HG03354 (cell line): ENCODE measurements around the gene SLC24A1.
"Not testable (repeated sequence)": the region's sequence is repeated elsewhere in the genome, so short reads cannot be mapped to it uniquely, and the experiment has no call there.

Experiments
- ATAC-seq: cut with Tn5 transposase; IDR thresholded peaks from one replicate; pipeline ENCODE4 v1.9.1; 2021; ENCODE audit warnings: mild to moderate bottlenecking; ENCODE audit not compliant: unreplicated experiment, poor library complexity, severe bottlenecking

The SLC24A1 gene

GRCh38 chr15:65612949-65613744 lies 8.6 kb upstream of the SLC24A1 start:
- ATAC-seq, result no peak

- ATAC-seq, result not testable (repeated sequence)
Measured at GRCh38 chr15:65615887-65616286, 5.9 kb upstream of the SLC24A1 start.

DNA sequence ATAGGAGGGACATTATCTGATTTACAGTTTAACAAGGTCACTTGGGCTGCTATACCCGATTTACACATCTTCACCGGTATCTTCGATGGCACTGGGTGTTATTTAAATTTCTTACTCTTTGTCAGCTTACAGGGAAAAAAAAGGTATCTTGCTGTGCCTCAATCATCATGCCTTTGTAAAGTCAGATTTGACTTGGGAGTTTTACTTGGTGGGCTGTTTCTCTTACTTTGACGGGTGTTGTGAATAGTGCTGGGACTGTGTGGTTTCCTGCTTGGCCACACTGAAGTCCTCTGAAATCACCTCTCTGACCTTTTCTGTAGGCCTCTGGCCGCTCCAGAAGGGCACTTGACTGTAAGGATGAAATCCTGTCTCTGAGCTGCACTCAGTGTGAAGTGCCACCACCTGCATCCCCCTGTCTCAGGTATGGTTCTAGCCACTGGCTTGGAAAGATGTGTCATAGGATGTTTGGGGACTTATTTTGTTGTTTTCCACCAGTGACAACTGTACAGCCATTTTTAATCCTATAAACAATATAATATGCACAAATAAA lies 3.1 kb upstream of the SLC24A1 start:
- ATAC-seq, result no peak

DNA sequence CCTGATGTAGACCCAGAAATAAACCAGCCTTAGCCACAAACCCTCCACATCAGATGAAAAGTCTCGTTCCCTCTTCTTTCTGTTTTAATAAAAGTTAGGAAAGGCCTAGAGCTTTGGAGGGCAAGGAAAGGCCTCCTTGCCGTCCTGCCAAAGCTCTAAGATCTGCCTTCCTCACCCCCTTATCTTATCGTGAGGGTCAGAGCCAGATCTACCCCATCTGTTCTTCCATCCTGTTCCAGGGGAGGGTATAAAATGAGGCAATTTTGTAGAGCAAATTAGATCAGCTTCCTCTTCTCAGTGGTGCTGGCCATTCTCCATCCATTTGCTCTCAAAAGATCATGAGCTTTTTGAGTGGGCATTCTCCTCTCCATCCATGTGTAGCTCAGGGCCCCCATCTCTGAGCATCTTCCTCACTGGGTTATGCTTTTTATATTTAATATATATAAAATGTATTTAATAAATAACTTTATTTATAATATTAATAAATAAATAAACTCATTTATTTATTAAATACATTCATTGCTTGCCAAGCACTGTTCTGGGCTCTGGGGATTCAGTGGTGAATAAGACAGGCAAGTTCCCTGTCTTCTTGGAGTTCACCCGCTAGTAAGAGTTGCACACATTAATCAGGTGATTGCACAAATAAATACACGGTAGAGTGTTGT lies 2.0 kb upstream of the SLC24A1 start:
- ATAC-seq, result no peak

- no peak for ATAC-seq
Measured at GRCh38 chr15:65620833-65621232, 905 bp upstream of the SLC24A1 start.

DNA sequence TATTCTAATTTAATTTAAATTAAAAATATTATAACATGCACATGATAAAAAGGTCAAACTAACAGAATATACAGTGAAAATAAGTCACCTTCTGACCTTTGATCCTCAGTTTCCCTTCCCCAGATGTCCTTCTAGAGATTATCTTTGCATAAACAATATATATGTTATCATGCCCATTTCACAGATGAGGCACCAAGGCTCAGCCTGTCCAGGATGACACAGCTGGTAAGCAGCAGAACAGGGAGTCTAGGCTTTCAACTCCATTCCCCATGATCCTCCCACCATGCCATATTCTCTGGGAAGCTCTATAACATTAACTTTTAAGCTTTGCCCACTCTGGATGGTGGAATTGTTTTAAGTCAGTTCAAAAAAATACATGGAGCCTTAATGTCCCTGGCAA lies 1.4 kb downstream of the SLC24A1 start:
- no peak for ATAC-seq

- ATAC-seq, result no peak
Measured at GRCh38 chr15:65626856-65627255, 5.1 kb downstream of the SLC24A1 start.

DNA sequence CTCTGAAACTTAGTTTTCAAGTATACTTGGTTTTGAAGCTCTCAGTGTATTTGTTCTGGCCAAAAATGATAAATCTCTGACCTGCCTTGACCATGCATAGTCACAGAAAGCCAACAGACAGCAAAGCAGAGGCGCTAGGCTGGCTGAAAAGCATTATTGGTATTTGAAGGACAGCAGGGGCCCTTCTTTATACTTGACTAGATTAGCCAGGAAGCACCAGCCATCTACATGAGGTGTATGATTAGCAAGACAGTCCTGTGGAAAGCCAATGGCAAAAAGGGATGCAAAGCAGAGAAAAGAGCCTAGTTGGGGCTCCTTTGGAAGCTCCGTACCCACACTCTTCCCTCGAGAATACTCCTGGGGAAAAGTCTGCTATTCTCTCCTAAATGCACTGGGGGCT lies 7.8 kb downstream of the SLC24A1 start:
- ATAC-seq, result no peak

DNA sequence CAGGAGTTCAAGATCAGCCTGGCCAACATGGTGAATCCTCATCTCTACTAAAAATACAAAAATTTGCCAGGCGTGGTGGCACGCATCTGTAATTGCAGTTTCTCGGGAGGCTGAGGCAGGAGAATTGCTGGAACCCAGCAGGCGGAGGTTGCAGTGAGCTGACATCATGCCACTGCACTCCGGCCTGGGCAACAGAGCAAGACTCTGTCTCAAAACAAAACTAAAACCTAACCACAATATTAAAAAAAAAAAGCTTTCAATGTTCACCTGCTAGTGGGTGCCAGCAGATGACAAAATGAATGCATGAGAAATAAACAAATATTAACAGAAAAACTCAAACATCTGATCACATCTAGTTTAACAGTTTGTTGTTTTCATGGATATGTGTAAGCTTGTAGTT lies 9.0 kb downstream of the SLC24A1 start:
- peak; percentile 74 for ATAC-seq

GRCh38 chr15:65631503-65631902 lies 9.8 kb downstream of the SLC24A1 start:
- ATAC-seq, result no peak

DNA sequence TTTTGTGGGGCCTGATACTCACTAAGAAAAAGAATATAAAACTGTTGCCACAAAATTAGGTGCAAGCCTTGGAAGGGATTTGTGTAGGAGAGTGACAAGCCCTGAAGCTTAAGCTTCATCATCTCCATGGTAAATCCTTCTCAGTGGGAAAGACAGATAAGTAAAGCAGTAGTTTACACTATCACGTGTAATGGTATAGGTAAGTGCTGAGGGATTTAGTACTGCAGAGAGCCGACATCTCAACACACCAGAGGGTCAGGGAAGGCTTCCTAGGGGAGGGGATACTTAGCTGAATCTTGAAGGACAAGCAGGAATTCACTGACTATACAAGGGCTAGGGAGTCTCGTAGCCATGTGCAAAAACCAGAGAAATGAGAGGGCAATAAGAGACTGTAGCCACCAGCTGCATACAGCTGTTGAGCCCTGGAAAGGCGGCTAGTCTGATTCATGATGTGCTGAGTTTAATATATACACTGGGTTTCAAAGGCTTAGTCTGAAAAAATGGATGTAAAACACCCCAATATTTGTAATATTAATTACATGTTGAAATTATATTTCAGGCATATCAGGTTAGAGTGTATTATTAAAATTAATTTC lies 11.1 kb downstream of the SLC24A1 start:
- ATAC-seq, result no peak

DNA sequence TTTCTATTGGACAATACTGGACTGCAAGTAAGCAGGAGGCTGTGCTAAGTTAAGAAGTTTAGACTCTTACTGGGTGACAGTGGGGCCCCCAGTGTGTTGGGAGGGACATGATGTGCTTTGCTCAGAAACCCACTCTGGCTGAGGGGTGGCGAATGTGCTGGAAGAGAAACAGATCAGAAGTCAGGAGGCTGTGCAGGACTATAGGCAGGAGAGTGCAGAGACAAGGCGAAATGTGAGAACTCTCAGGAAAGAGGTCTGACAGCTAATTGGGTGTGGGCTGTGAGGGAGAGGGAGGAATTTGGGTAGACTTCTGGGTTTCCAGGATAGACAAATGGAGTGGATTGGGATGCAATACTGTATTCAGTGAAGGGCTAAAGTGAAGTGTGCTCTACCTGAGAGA lies 12.0 kb downstream of the SLC24A1 start:
- ATAC-seq, result no peak

DNA sequence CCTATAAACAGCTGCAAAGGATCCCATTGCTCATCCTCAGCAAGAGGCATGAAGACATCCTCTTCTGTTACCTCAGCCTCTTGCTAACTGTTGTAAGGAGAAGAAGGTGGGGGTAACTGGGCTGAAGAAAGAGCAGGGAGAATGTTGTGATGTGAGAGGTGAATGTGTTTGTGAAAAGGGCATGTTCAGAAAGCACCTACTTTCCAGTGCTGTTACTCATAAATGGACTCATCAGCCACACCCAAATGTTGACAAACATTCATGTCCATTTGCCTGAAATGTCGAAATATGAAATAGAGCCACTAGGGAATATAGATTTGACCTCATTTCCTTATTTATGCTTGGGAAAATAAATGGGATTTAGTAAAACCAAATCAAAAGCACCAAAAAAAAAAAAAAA lies 12.6 kb downstream of the SLC24A1 start:
- ATAC-seq, result no peak

- ATAC-seq, result no peak
Measured at GRCh38 chr15:65638109-65638508, 16.4 kb downstream of the SLC24A1 start.

DNA sequence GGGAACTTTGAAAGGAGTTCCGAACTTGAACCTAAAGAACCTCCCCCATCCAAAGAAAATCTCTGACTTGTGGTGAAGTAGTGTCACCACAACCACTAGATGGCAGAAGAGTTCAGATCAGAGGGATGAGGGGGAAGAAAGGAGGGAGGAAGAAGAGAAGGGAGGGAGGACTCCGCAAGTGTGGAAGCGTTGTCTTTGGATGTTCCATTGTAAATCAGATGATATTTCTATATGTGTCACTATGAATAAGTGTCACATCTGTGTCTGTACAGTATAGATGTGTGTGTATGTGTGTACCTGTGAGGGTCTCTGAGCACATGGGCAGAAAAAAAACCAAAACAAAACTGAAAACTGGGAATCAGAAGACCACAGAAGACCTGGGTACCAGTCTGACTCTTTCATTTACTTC lies 16.9 kb downstream of the SLC24A1 start:
- ATAC-seq, result no peak

DNA sequence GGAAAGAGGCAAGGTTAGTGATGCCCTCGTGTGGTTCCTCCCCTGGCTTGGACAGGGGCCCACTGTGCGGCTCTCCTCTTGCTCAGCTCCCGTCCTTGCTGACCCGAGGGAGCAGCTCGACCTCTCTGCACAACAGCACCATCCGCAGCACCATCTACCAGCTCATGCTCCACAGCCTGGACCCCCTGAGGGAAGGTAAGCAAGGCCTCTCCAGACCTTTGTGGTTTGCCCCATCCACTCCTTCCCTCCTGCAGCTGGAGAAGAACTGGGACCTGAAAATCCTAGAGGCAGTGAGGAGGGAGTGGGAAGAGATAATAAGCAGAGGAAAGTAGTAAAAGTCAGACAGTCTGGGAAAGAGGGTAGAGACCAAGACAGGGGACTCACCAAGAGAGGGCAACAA lies 17.8 kb downstream of the SLC24A1 start:
- ATAC-seq, result no peak

DNA sequence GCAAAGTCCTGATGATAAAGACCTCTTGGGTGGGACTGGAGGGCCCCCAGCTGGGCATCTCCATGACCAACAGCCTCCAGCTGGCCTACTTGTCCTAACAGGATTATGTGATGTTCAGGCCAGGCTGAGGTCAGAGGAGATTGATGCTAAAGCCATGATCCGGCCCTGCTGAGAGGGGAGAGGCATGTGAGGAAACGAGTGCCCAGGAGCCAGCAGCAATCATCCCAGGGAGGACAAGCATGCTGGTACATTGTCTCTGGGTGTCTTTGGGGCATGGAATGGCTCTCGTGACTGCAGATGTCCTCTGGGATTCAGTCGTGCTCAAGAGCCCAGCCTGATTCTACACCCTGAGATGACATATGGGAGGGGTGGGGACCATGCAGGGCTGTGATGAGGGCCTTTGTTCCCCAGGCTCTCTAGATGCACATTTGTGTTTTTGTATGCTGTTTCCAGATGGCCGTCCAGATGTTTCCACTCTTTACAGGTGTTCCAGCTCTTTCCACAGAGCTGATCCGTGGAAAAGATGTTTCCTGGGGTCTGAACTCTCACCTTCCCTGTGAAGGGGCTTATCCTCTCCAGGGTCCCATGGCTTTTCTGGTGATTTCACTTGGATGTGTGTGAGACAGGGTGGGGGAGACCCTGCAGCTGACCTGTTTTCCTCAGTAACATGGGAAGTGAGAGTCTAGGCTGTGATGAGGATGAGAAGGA lies 20.2 kb downstream of the SLC24A1 start:
- no peak for ATAC-seq

DNA sequence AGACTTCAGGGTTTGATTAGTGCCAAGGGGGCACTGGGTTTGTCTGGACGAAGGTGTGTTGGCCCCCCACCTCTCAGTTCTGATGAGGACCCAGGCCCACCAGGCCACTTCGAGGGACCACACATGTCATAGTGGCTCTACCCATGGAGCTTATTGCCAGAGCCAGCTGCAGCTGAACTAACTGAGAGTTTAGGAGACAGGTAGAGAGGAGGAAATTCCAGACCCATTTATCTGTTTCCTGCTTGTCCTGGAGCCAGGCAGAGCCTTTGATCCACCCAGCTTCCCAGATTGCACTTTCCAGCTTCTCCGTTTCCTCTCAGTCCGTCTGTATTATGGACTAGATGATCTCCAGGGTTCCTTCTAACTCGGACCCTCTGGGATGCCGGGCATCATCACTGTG lies 20.9 kb downstream of the SLC24A1 start:
- no peak for ATAC-seq

- ATAC-seq, result no peak
Measured at GRCh38 chr15:65644282-65644681, 22.5 kb downstream of the SLC24A1 start.

DNA sequence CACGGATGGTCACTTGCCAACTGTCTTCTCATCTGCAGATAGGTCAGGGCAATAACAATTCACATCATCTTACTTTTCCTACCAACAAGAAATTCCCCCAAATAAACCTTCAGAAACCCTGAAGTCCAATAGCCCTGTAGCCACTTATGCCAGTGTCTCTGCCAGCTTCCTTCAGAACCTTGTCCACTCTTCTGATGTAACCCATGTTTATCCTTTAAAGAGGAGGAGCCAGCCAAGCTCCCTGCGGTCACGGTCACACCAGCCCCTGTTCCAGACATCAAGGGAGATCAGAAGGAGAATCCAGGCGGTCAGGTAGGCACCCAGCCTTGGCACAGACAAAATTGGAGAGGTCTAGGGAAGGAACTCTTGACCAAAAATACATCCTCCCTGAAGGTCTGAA lies 23.7 kb downstream of the SLC24A1 start:
- no peak for ATAC-seq
